Fibroblast of the aortic adventitia (primary cell): ENCODE results near the gene KYNU. TPM values are rescaled to one million over a fixed set of nuclear protein-coding genes. Genes with fewer than 3 reads are reported as not detected.

Experiments used
- DNase-seq: peaks from one replicate; pipeline ENCODE4 v3.0.0-alpha.2; 2010; ENCODE audit warnings: low read depth
- H3K4me3 ChIP-seq: 2 replicates; pipeline ENCODE4 v1.5.1; 2011; ENCODE audit warnings: low read depth, mild to moderate bottlenecking, control low read depth, low read length, moderate library complexity
- total RNA-seq: library from RNA; depleted of rRNA; stranded (reverse); fragments of >200 nt; gene quantifications from 2 replicates; pipeline ENCODE4 v1.2.3, GENCODE V29; 2012; ENCODE audit warnings: low replicate concordance
- TF ChIP-seq, protein P1 (sequence below): IDR thresholded peaks from 2 replicates; pipeline ENCODE4 v1.5.1; 2011; ENCODE audit warnings: mild to moderate bottlenecking, low read length, control low read depth, inconsistent platforms; ENCODE audit not compliant: insufficient read depth

Gene KYNU
- under 0.01 and 1.3 TPM in 2 replicates for total RNA-seq

DNA sequence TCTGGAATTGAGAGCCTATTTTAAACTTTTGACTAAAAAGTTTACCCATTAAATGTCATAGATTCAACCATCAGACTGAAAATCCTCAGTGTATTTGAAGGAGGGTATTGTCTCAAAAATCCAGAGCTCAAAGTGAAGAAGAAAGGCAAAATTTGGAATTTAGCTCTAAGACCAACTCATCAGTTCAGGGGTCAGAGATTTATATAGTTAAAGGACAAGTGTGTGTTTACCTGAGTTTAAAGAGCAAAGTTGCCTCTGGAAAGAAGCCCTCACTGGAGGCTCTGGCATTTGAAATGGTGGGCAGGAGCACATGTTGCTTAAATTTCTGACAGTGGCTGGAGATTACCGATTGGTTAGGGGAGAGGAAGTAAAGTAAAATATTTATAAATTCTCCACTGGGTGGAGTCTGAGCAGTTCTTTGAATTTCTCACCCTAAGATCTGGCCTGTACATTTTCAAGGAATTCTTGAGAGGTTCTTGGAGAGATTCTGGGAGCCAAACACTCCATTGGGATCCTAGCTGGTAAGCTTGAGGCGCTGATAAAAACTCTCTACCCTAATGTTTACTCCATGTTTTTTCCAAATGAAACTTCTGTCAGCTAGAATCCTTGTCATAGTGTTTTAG, at the start of gene KYNU:
TSS of gene KYNU (plus strand) at position 449 of the 623 bp plus-strand sequence. CDS start 7,704 bp downstream, outside the sequence.
- DNase-seq, result peak; percentile 59
- H3K4me3 ChIP-seq, result no peak within 1 kb of the TSS
- TF ChIP-seq, protein P1, sequence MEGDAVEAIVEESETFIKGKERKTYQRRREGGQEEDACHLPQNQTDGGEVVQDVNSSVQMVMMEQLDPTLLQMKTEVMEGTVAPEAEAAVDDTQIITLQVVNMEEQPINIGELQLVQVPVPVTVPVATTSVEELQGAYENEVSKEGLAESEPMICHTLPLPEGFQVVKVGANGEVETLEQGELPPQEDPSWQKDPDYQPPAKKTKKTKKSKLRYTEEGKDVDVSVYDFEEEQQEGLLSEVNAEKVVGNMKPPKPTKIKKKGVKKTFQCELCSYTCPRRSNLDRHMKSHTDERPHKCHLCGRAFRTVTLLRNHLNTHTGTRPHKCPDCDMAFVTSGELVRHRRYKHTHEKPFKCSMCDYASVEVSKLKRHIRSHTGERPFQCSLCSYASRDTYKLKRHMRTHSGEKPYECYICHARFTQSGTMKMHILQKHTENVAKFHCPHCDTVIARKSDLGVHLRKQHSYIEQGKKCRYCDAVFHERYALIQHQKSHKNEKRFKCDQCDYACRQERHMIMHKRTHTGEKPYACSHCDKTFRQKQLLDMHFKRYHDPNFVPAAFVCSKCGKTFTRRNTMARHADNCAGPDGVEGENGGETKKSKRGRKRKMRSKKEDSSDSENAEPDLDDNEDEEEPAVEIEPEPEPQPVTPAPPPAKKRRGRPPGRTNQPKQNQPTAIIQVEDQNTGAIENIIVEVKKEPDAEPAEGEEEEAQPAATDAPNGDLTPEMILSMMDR, result no peak

DNA sequence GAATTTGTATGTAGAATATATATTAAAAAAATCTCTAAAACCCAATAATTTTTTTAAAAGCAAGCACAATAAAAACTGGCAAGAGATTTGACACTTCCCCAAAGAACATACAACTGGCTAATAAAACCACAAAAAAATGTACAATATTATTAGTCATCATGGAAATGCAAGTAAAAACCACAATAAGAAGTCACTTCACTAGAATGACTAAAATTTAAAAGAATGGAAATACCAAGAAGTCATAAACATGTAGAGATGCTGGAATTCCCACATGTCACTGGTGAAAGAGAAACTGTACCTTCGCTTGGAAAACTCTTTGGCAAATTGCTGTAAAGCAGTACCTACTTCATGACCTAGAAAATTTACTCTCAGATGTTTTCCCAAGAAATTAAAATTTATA, 43.4 kb upstream of the KYNU start:
- TF ChIP-seq, protein P1, result no peak
- DNase-seq, result peak; percentile 60

GRCh38 chr2:142840436-142840835, 37.0 kb upstream of the KYNU start:
- TF ChIP-seq, protein P1, result no peak
- DNase-seq, result no peak

More for the DNA sequence above, 43.4 kb upstream of the KYNU start:
- no peak overlapping the region for H3K4me3 ChIP-seq

DNA sequence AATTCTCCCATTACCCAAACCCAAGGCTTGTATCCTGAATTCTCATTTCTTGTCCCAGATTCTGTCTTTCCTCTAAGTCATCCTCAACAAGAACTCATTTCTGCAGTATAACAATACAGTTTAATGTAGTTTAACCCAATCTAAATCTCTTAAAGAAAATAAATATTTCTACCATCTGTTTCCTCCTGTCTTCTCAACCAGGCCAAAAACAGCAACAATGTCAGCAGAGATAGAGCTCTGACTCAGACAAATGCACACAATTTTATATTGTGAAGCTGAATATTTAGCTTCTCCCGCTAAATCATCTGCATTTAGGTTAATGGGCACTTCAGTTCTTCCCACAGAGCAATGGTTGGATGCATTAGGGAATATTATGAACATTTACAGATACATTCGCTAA, 35.7 kb upstream of the KYNU start:
- TF ChIP-seq, protein P1, result no peak
- peak; percentile 48 for DNase-seq

More at GRCh38 chr2:142840436-142840835, 37.0 kb upstream of the KYNU start:
- no peak overlapping the region for H3K4me3 ChIP-seq

DNA sequence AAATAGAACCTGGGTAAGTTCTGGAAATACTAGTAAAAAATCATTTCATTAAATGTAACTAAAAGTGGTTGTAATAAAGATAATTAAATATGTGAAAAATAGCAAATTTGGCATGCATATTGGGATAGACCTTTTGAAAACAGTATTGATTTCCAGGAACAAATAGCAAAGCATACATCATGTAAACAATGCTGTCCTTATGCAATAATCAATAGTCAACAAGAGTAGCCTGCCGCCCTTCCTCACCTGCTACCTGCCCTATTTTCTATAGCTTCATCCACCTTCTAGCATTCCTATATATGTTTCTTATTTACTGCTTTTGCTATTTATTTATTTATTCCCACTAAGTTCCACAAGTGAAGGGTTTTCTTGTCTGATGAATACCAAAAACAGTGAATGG, 35.1 kb upstream of the KYNU start:
- TF ChIP-seq, protein P1, result no peak
- H3K4me3 ChIP-seq, result no peak overlapping the region
- no peak for DNase-seq

More for the DNA sequence above, 35.7 kb upstream of the KYNU start:
- no peak overlapping the region for H3K4me3 ChIP-seq

GRCh38 chr2:142843731-142844130, 33.7 kb upstream of the KYNU start:
- DNase-seq, result peak; percentile 24
- TF ChIP-seq, protein P1, result no peak
- no peak overlapping the region for H3K4me3 ChIP-seq
